Adipose tissue (tissue), 3 donors: ENCODE results near the gene ZAP70. TPM values are rescaled to one million over a fixed set of nuclear protein-coding genes. Genes with fewer than 3 reads are reported as not detected.

ENCODE experiments used
- H3K27ac ChIP-seq: one replicate; pipeline ENCODE4 v1.5.1; 2013; ENCODE audit warnings: low read depth, low read length
- WGBS, 3 donors: extraction: QIAGEN DNeasy Blood & Tissue Kit; methylation state at CpG; one replicate each; pipeline ENCODE4 v1.1.7; 2013; 5-methylcytosine and 5-hydroxymethylcytosine counted together
- polyA plus RNA-seq, 3 donors: library from polyadenylated mRNA; stranded (reverse); fragments of 200-250 nt; gene quantifications; one replicate each; pipeline ENCODE4 v1.2.3, GENCODE V29; 2013
- donor health status: healthy with polysubstance abuse.
- donor health status: Bipolar disorder and iron deficiency.
- donor health status: healthy.

ZAP70 gene
- polyA plus RNA-seq, 3 donors, result 0.56 to 4.1 (median 3.0) TPM

GRCh38 chr2:97758131-97758705 lies 44.8 kb downstream of the ZAP70 start:
- 94 to 100% (median 96%) methylated on average over 1 of the region's 1 CpG for WGBS, 3 donors
- H3K27ac ChIP-seq, result no peak overlapping the region

- 83 to 91% (median 91%) methylated on average over 9 of the region's 9 CpGs for WGBS, 3 donors
- no peak overlapping the region for H3K27ac ChIP-seq
Measured at GRCh38 chr2:97759727-97760407, 46.5 kb downstream of the ZAP70 start.

GRCh38 chr2:97760480-97761049 lies 47.2 kb downstream of the ZAP70 start:
- H3K27ac ChIP-seq, result no peak overlapping the region
- WGBS, 3 donors, result 82 to 96% (median 90%) methylated on average over 17 of the region's 17 CpGs

GRCh38 chr2:97761192-97761591 lies 47.8 kb downstream of the ZAP70 start:
- 66 to 81% (median 68%) methylated on average over 15 to 23 of the region's 23 CpGs for WGBS, 3 donors
- no peak overlapping the region for H3K27ac ChIP-seq

- WGBS, 3 donors, result 81 to 92% (median 82%) methylated on average over 20 of the region's 20 CpGs
- H3K27ac ChIP-seq, result no peak overlapping the region
Measured at GRCh38 chr2:97763176-97763845, 49.9 kb downstream of the ZAP70 start.

- 90 to 94% (median 93%) methylated on average over 11 of the region's 11 CpGs for WGBS, 3 donors
- H3K27ac ChIP-seq, result no peak overlapping the region
Measured at GRCh38 chr2:97764559-97765263, 51.3 kb downstream of the ZAP70 start.

GRCh38 chr2:97765933-97766332 lies 52.6 kb downstream of the ZAP70 start:
- no peak overlapping the region for H3K27ac ChIP-seq
- WGBS, 3 donors, result 90 to 93% (median 90%) methylated on average over 4 of the region's 4 CpGs

- 63 to 88% (median 65%) methylated on average over 5 of the region's 5 CpGs for WGBS, 3 donors
- H3K27ac ChIP-seq, result no peak overlapping the region
Measured at GRCh38 chr2:97766567-97766966, 53.2 kb downstream of the ZAP70 start.

GRCh38 chr2:97769308-97769707 lies 55.9 kb downstream of the ZAP70 start:
- no peak overlapping the region for H3K27ac ChIP-seq
- 87 to 96% (median 94%) methylated on average over 3 of the region's 3 CpGs for WGBS, 3 donors

GRCh38 chr2:97769711-97770110 lies 56.3 kb downstream of the ZAP70 start:
- WGBS, 3 donors, result 66 to 81% (median 79%) methylated on average over 3 of the region's 3 CpGs
- no peak overlapping the region for H3K27ac ChIP-seq

- H3K27ac ChIP-seq, result no peak overlapping the region
- 59 to 69% (median 68%) methylated on average over 4 of the region's 4 CpGs for WGBS, 3 donors
Measured at GRCh38 chr2:97770445-97770844, 57.1 kb downstream of the ZAP70 start.

- WGBS, 3 donors, result 37 to 51% (median 47%) methylated on average over 7 of the region's 7 CpGs
- no peak overlapping the region for H3K27ac ChIP-seq
Measured at GRCh38 chr2:97774425-97774824, 61.0 kb downstream of the ZAP70 start.

GRCh38 chr2:97775074-97775473 lies 61.7 kb downstream of the ZAP70 start:
- WGBS, 3 donors, result 79 to 89% (median 86%) methylated on average over 11 of the region's 11 CpGs
- no peak overlapping the region for H3K27ac ChIP-seq

- WGBS, 3 donors, result 79 to 87% (median 85%) methylated on average over 4 of the region's 4 CpGs
Measured at GRCh38 chr2:97779141-97779540, 65.8 kb downstream of the ZAP70 start.

GRCh38 chr2:97781981-97782380 lies 68.6 kb downstream of the ZAP70 start:
- 93 to 94% (median 94%) methylated on average over 3 to 4 of the region's 4 CpGs for whole genome bisulfite sequencing, 3 donors
- no peak overlapping the region for H3K27ac ChIP-seq

More at GRCh38 chr2:97779141-97779540, 65.8 kb downstream of the ZAP70 start:
- H3K27ac ChIP-seq, result no peak overlapping the region

GRCh38 chr2:97784953-97785352 lies 71.6 kb downstream of the ZAP70 start:
- H3K27ac ChIP-seq, result no peak overlapping the region

- no peak overlapping the region for H3K27ac ChIP-seq
- WGBS, 3 donors, result 78 to 100% (median 90%) methylated on average over 2 of the region's 2 CpGs
Measured at GRCh38 chr2:97785818-97786217, 72.4 kb downstream of the ZAP70 start.

GRCh38 chr2:97788986-97789644 lies 75.7 kb downstream of the ZAP70 start:
- H3K27ac ChIP-seq, result no peak overlapping the region
- 92 to 96% (median 94%) methylated on average over 7 of the region's 7 CpGs for WGBS, 3 donors
